Parathyroid adenoma (tissue), 2 donors: ENCODE data around the gene B9D1.

Experiments used
- H2AFZ ChIP-seq: fragments of 300-600 bp; sonication (generic); one replicate; pipeline ENCODE4 v1.7.0; 2017; ENCODE audit warnings: antibody characterized with exemption, mild to moderate bottlenecking
- H3K27ac ChIP-seq: fragments of 300-600 bp; sonication (generic); one replicate; pipeline ENCODE4 v1.7.0; 2017
- H3K27me3 ChIP-seq: fragments of 300-600 bp; sonication (generic); one replicate; pipeline ENCODE4 v1.7.0; 2017; ENCODE audit warnings: low read length; ENCODE audit not compliant: control insufficient read depth, insufficient read depth
- H3K36me3 ChIP-seq: fragments of 300-600 bp; sonication (generic); one replicate; pipeline ENCODE4 v1.7.0; 2017; ENCODE audit warnings: low read length; ENCODE audit not compliant: control insufficient read depth, insufficient read depth
- H3K4me1 ChIP-seq: fragments of 300-600 bp; sonication (generic); one replicate; pipeline ENCODE4 v1.7.0; 2017; ENCODE audit warnings: control low read depth
- H3K4me2 ChIP-seq: fragments of 300-600 bp; sonication (generic); one replicate; pipeline ENCODE4 v1.7.0; 2017; ENCODE audit warnings: low read length
- H3K4me3 ChIP-seq: fragments of 300-600 bp; sonication (generic); one replicate; pipeline ENCODE4 v1.7.0; 2017; ENCODE audit warnings: low read depth, low read length
- H3K79me2 ChIP-seq: fragments of 300-600 bp; sonication (generic); one replicate; pipeline ENCODE4 v1.7.0; 2017; ENCODE audit warnings: control low read depth
- H3K9ac ChIP-seq: fragments of 300-600 bp; sonication (generic); one replicate; pipeline ENCODE4 v1.7.0; 2017; ENCODE audit warnings: mild to moderate bottlenecking
- H3K9me3 ChIP-seq: fragments of 300-600 bp; sonication (generic); one replicate; pipeline ENCODE4 v1.7.0; 2017; ENCODE audit warnings: low read length; ENCODE audit not compliant: control insufficient read depth
- TF ChIP-seq, protein P1 (sequence below): fragments of 300-600 bp; sonication (generic); IDR thresholded peaks from one replicate; pipeline ENCODE4 v1.7.0; 2017; ENCODE audit warnings: antibody characterized with exemption, mild to moderate bottlenecking
- donor health status: primary hyperparathyroidism.

The B9D1 gene

DNA sequence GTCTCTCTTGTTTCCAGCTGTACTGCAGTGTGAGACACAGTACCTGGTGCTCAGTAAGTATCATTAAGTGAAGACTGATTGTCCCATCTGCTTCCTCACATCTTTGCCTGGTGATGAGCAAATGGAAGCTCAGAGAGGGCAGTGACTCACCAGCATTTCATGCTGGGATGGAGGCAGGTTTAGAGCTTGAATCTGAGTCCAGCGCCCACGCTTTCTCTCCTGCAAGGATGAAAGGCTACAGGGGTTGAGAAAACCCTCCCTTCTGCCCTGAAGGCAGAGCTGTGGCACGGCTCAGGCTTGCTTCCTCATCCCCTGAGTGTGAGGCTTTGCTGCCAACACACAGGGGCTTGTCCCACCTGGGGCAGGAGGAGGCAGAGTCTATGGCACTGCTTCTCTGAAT is 47.0 kb upstream of the B9D1 start:
- no peaks in the 10 kb centered on the region for H3K9me3 ChIP-seq
- no peak overlapping the region for H3K27ac ChIP-seq
- H3K36me3 ChIP-seq: no peaks in the 10 kb centered on the region
- H3K79me2 ChIP-seq: no peaks in the 10 kb centered on the region
- H3K4me3 ChIP-seq: no peak overlapping the region
- TF ChIP-seq, protein P1, sequence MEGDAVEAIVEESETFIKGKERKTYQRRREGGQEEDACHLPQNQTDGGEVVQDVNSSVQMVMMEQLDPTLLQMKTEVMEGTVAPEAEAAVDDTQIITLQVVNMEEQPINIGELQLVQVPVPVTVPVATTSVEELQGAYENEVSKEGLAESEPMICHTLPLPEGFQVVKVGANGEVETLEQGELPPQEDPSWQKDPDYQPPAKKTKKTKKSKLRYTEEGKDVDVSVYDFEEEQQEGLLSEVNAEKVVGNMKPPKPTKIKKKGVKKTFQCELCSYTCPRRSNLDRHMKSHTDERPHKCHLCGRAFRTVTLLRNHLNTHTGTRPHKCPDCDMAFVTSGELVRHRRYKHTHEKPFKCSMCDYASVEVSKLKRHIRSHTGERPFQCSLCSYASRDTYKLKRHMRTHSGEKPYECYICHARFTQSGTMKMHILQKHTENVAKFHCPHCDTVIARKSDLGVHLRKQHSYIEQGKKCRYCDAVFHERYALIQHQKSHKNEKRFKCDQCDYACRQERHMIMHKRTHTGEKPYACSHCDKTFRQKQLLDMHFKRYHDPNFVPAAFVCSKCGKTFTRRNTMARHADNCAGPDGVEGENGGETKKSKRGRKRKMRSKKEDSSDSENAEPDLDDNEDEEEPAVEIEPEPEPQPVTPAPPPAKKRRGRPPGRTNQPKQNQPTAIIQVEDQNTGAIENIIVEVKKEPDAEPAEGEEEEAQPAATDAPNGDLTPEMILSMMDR: no peak
- H3K27me3 ChIP-seq: no peaks in the 10 kb centered on the region
- H2AFZ ChIP-seq: no peak overlapping the region
- H3K4me1 ChIP-seq: peaks cover 4% of the 10 kb centered on the region
- no peak overlapping the region for H3K9ac ChIP-seq
- H3K4me2 ChIP-seq: no peak overlapping the region

DNA sequence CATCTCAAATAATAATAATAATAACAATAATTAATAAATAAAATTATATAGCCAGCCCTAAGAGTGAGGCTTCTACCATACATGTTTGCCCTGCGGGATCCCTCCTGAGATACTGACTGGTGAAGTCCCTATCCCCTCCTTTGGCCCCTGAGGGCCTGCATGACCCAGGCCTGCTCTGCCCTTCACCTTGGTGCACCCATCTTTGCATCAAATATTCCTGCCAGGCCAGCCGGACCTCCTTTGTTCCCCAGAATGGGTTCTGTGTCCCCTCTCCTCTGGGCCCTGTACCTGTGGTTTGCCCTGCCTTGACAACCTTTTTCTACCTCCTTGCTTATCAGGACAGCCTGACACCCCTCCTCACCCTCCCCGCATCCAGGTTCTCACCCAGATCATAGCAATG is 46.5 kb upstream of the B9D1 start:
- no peaks in the 10 kb centered on the region for H3K36me3 ChIP-seq
- no peak overlapping the region for H2AFZ ChIP-seq
- H3K4me2 ChIP-seq: no peak overlapping the region
- no peak overlapping the region for H3K9ac ChIP-seq
- no peak overlapping the region for H3K27ac ChIP-seq
- no peaks in the 10 kb centered on the region for H3K9me3 ChIP-seq
- no peak overlapping the region for H3K4me3 ChIP-seq
- TF ChIP-seq, protein P1: no peak
- no peaks in the 10 kb centered on the region for H3K27me3 ChIP-seq
- no peaks in the 10 kb centered on the region for H3K79me2 ChIP-seq
- H3K4me1 ChIP-seq: peaks cover 4% of the 10 kb centered on the region

DNA sequence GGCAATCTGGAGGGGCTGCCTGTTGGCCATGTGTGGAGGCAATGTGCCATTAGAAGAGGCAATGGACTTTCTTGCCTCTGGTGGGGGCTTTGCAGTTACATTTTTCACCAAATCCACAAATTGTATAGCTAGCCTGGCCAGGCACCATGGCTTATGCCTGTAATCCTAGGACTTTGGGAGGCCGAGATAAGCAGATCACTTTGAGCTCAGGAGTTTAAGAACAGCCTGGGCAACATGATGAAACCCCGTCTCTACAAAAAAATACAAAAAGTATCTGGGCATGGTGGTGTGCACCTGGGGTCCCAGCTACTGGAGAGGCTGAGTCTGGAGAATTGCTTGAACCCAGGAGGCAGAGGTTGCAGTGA is 45.8 kb upstream of the B9D1 start:
- Histone ChIP-seq H3K9me3 (no peaks in the 10 kb centered on the region), H3K27ac (no peak overlapping the region), H3K4me3 (no peak overlapping the region), H2AFZ (no peak overlapping the region), H3K4me1 (peaks cover 4% of the 10 kb centered on the region), H3K36me3 (no peaks in the 10 kb centered on the region), H3K4me2 (no peak overlapping the region), H3K27me3 (no peaks in the 10 kb centered on the region), H3K79me2 (no peaks in the 10 kb centered on the region), H3K9ac (no peak overlapping the region)
- TF ChIP-seq, protein P1: no peak

DNA sequence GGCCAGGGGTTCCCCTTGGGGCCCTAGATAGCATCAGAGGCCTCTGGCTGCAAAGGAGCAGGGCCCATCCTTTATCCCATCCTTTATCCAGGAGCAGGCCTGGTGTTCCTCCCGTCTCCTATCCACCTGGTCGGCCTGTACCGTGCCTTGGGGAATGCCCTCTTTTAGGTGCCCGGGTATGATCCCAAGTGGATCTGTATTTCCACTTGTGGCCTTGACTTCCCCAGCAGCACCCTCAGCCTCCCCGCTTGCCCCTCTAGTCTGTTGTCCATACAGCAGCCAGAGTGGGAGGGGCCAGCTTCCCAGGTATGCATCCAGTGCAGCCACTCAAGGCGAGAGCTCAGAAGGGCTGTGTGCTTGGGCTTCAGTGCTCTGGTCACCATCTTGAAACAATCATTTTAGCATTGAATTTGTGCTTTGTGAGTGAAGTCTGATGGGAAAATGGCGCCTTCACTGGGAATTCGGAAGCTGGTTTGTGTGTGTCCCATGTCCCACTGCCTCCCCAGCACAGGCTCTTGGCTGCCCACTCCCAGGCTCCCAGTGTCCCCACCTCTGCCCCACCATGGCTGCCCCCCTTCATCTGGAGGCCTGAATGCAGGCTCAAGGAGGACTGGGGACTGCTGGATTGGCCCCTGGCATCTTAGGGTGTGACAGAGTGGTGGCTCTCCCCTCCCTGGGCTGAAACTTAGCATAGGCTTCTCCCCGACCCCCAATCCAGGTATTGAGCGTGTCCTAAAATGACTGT is 45.2 kb upstream of the B9D1 start:
- Histone ChIP-seq H3K27me3 (no peaks in the 10 kb centered on the region), H3K4me1 (peaks cover 4% of the 10 kb centered on the region), H3K79me2 (no peaks in the 10 kb centered on the region), H3K4me3 (no peak overlapping the region), H3K9me3 (no peaks in the 10 kb centered on the region), H3K4me2 (no peak overlapping the region), H3K9ac (no peak overlapping the region), H3K27ac (no peak overlapping the region), H3K36me3 (no peaks in the 10 kb centered on the region), H2AFZ (no peak overlapping the region)
- TF ChIP-seq, protein P1: no peak

DNA sequence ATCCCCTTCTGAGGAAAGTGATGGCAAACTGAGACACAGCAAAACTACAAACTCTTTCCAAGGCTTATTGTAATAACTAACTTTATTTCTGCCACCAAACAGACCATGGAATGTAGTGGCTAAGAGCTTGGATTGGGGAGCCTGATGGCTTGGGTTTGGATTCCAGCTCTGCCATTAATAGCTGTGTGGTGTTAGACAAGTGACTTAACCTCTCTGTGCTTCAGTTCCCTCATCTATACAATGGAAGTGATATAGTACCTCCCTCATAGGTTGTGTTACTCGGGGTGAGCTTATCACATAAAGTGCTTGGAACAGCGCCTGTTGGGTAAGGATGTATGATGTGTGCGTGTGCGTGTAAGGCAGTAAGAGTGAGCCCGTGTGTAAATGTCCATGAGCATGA is 42.6 kb upstream of the B9D1 start:
- no peak overlapping the region for H3K9ac ChIP-seq

More for the DNA sequence above, 42.6 kb upstream of the B9D1 start:
- H3K9me3 ChIP-seq: no peaks in the 10 kb centered on the region
- TF ChIP-seq, protein P1: no peak
- no peak overlapping the region for H3K4me2 ChIP-seq
- no peak overlapping the region for H3K27ac ChIP-seq
- no peaks in the 10 kb centered on the region for H3K79me2 ChIP-seq
- no peaks in the 10 kb centered on the region for H3K36me3 ChIP-seq
- no peak overlapping the region for H3K4me3 ChIP-seq
- no peaks in the 10 kb centered on the region for H3K27me3 ChIP-seq
- H3K4me1 ChIP-seq: peaks cover 6% of the 10 kb centered on the region
- no peak overlapping the region for H2AFZ ChIP-seq
